HG03558 (cell line): ENCODE results near the gene NEDD8.
"Not testable (repeated sequence)": the region's sequence is repeated elsewhere in the genome, so short reads cannot be mapped to it uniquely, and the experiment has no call there.

Experiments used
- ATAC-seq: cut with Tn5 transposase; IDR thresholded peaks from one replicate; pipeline ENCODE4 v1.9.1; 2021; ENCODE audit warnings: moderate number of reproducible peaks; ENCODE audit not compliant: unreplicated experiment; ENCODE audit errors: extremely low read depth

The NEDD8 gene

DNA sequence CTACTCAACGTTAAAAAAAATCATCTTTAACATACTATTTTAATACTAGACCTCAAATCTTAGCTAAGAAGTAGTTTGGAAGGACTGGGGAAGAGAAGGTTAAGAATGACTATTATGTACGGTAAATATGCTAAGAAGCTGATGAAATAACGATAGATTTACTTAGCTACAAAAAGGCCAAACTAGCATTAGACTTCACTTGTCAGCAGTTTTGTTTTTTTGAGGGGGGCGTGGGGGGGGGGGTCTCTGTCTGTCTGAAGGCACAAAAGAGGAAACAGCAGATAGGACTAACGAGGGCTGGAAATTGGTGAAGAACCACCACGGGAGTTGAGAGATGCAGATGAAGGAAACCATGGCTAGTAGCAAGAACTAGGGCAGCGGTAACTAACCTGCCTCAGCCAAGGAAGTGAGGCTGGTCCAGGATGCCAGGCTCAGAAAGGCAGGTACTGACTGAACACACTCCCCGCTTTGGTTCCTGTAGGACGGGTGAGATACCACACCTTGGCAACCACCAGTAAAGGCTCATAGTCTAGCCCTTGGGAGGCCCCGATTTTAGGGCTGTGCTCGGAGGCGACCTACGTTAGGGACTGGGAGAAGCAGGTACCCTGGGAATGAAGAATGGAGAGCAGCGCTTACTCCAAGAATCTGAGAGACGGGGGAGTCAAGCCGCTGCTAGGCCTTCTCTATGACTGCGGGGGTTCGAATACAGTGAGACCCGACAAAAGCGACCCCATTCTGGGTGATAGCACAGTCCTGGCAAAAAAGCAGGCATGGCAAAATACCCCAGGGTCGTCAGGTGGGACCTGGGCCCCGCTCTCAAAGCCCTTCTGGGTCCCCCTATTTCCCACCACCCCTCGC, 675 bp downstream of the NEDD8 start:
- ATAC-seq = no peak

DNA sequence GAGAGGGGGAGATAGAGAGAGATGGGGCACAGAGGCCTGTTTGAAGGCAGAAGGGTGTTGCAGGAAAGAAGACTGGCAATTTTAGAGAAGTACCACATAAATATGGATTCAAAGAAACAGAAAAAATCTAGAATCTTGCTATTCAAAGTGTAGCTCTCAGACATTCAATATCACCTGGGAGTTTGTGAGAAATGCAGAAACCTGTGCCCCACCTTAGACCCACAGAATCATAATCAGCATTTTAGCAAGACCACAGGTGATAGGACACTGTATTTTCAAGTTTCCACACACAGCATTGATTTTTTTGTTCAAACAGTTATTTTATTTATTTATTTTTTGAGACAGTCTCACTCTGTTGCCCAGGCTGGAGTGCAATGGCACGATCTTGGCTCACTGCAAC, 3.3 kb downstream of the NEDD8 start:
- no peak for ATAC-seq

DNA sequence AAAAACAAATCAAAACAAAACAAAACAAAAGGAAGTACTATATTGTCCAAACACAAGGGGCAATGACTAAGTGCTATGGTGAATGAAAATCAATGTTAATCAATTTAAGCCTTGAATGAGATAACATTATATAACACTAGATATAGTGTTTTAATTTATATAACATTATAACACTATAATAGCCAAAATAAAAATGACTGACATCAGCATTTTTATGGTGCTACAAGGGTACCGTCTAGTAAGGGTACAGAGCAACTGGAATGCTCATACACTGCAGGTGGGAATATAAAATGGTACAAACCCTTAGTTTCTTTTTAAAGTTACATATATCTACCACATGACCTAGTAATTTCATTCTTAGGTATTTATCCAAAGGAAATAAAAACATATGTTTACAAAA, 5.7 kb downstream of the NEDD8 start:
- no peak for ATAC-seq

DNA sequence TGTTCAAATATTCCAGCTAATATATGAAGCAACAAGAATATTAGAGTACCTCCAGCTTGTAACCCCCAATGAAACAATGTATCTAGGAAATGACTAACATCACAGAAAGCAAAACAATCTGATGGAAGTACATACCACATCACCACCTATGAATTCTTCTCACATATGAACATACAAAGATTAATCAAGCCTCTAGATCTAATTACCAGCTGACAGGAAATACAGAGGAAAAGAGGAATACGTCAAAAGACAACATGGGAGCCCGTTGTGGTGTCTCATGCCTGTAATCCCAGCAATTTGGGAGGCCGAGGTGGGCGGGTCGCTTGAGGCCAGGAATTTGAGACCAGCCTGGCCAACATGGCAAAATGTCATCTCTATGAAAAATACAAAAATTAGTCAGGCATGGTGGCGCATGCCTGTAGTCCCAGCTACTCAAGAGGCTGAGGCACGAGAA, 7.5 kb downstream of the NEDD8 start:
- no peak for ATAC-seq

DNA sequence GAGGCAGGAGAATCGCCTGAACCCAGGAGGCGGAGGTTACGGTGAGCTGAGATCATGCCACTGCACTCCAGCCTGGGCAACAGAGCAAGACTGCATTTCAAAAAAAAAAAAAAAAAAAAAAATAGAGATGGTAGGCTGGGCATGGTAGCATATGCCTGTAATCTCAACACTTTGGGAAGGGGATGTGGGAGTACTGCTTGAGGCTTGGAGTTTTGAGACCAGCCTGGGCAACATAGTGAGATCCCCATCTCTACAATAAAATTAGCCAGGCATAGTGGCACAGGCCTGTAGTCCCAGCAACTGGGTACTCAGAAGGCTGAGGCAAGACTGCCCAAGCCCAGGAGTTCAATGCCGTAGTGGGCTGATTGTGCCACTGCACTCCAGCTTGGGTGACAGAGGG, 9.2 kb downstream of the NEDD8 start:
- not testable (repeated sequence) for ATAC-seq

DNA sequence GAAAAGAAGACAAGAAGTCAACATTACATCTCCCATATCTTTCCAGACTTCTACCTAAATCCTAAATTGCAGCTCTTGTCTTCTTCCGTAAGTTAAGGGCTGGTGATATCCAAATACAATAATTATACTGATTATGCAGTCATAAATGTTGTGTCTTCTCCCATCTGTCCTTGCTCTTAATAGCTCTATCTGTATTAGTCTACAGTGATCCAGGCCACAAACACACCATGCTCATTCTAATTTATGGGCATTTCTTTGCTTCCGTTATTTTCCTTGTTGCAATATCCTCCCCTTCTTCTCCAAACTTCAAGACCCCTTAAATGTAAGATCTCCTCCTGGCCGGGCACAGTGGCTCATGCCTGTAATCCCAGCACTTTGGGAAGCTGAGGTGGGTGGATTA, 12.6 kb downstream of the NEDD8 start:
- ATAC-seq = no peak

DNA sequence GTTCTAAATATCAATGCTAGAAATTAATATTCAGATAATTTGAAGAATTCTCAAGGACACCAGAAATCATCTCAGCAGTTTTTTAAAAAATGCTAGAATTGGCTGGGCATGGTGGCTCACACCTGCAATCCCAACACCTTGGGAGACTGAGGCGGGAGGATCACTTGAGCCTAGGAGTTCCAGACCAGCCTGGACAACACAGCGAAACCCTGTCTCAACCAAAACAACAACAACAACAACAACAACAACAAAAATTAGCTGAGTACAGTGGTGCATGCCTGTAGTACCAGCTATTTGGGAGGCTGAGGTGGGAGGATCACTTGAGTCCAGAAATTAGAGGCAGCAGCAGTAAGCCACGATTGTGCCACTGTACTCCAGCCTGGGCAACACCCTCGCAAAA, 13.1 kb downstream of the NEDD8 start:
- ATAC-seq = no peak

DNA sequence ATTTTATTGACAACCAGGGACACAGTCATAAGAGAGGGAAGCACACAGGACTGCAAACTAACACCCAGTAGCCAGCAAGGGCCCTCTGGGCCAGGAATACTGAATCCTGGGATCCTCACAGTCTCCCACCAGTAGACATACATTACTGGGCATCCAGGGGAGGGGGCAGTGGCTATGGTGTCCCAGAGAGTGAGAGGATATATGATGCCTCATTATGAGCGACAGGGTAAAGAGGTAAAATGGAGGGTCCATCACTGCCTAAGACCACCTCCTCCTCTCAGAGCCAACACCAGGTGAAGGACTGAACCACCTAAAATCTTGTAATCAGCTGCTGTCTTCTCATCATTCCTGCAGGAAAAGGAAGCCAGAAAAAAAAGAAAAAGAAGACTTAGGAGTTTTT, 15.3 kb downstream of the NEDD8 start:
- not testable (repeated sequence) for ATAC-seq

DNA sequence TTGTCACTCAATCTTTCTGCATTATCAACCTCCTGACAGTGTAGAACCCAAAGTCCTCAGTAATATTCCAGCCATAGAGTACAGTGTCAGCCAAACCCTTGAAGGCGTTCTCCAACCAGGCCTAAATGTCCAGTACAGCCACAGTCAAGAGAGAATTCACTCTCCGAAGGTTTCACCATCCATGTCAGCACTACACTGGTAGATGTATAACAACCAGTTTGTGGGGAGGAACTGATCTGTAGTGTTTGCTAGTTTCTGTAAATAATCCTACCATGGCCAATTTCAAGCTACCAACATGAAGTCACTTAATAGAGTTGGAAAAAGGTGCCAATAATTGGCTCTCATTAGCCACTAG, 15.8 kb downstream of the NEDD8 start:
- ATAC-seq = no peak

DNA sequence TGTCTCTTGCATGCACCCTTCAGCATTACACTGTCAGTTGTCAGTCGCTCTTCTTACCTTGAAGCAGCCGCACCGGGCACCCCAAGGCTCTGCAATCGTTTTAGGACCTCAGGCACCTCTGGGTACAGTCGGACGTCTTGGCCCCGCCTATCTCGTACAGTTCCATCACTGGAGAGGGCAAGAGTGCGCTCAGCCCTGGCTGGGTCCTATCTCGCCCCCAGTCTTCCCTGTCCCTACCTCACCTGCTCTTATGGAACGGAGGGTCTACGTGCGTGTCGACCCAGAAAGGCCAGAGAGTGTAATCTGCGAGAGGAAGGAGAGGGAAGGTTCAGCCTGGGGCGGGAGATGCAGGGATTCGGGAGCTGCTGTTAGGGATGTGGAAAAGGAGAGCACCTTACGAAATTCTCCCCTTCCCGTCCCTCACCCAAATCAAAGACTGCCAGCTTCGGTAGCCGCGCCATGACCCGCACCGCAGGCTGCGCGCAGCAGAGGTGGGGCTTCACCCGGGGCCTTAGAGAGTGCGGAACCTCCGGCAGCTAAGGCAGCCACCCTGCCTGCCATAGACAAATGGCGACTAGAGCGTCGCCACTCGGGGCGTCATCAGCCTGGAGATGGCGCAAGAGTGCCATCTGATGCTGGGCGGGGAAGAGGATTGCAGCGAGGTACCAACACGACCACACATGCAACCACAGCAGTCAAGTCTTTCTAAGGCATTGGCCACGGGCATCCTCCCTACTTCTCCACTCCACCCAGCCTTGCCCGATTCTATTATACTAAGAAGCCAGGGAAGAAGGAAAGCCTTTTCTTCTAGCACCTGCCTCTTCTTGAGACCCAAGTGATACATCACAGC, 16.4 kb downstream of the NEDD8 start, which contains the start of gene MDP1:
Gene MDP1 (minus strand): TSS at position 572 of the 850 bp plus-strand sequence. CDS start 111 bp downstream, at position 461.
- ATAC-seq = peak; percentile 44

DNA sequence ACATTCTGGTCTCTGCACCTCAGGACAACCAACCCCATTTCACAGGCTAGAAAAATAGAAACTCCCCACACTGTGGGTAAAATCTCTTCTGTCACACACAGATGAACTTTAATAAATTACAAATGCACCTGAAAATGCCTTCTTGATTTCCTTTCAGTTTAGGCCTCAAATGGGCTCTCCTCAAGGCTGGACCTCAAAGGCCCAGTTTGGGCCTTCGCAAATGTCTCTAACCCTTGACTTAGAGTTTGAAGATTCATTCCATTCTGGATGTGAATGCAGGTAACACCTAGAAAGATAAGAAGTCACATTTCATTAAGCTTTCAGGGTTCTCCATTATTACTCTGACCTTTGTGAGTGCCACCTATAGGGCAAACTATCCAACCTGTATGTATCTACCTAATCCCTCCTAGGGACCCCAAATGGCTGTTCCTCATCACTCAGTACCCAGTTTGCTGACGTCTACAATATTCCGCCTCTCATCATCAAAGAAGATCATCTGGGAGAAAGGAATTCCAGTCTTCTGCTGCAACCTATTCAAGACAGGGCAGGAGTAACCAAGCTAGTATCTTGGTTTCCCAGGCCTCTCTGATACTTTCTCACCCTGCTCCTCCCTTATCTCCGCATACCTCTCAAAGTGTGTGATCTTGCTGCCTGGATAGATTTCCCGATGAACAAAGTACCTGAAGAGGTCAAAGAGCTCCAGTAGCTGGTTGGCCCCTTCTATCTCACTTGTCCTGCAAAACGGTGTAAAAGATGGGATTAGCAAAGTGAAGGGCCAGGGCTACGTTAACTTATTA, 18.1 kb downstream of the NEDD8 start:
- ATAC-seq = no peak

DNA sequence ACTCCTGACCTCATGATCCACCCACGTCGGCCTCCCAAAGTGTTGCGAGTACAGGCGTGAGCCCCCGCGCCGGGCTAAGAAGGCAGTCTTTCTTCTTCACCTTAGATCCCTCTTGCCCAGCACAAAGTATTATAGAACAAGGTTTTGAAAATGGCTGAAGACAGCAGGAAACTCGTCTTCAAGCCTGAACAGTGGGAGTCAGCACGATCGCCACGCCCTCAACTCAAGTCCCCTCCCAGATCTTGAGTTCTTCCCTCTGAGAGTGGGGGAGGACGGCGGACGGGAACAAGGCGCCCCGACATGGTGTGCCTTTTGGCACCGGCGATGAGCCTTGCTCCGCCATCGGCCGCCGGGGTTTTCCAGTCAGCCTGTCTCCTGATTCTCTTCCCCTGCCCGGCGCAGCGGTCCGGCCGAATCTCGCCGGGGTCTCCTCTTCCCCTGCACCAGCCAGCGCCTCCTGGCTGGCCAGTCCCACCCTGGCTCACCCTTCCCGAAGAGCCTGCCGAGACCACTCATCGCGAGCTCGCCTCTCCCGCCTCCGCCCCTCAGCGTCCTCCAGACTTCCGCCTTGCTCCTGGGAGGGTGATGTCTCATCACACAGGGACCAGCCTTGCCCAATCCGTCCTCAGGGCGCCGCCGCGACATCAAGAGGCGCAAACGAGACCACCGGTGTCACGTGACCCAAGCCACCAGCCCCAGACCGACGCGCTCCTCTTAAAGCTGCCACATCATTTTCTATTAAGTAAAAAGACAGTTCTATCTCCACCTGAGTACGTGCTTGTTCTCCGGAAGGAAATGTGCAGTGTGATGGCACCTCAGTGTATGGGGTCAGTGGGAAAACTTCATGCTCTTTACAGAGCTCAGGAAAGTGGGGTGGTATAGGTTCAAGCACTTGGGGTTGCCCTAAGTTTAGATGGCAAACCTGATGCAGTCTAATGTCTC, 19.0 kb downstream of the NEDD8 start, which contains the start of gene CHMP4A:
Gene CHMP4A (minus strand): TSS at position 565 of the 942 bp plus-strand sequence. CDS start 49 bp downstream, at position 516.
- ATAC-seq = peak; percentile 46

DNA sequence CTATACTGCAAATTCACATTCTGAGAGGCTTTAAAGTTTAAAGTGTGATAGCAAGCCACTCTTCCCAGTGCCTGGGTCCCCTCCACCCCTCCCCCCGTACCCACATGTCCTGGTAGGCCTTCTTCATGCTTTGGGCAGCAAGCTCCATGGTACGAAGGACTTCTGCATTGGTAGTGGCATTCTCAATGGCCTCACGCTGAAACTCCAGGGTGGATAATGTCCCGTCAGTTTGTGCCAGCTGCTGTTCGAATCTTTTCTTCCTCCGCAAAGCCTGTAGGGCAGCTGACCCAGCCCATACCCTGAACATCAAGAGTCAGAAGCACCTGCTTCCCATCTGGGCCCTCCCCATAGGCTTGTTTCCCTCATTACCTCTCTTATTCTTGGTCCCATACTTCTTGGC, 20.9 kb downstream of the NEDD8 start:
- no peak for ATAC-seq

DNA sequence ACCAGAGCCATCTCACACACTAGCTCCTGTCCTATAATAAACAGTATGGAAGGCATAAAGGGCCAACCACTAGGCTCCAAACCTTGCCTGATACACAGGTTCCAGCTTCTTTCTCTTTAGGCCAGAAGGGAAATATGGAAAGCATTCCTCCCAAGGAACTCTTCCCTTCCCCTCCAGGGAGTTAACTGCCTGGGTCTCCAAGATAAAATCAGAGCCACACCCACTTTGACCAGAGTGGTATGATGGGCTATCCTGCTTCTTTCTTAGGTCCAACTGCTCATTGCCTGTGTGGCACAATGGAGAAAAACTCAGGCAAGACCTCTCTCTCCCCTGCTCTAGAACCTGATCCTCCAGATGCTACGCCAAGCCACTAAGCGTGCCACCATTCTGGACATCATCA, 24.5 kb downstream of the NEDD8 start:
- ATAC-seq = no peak

DNA sequence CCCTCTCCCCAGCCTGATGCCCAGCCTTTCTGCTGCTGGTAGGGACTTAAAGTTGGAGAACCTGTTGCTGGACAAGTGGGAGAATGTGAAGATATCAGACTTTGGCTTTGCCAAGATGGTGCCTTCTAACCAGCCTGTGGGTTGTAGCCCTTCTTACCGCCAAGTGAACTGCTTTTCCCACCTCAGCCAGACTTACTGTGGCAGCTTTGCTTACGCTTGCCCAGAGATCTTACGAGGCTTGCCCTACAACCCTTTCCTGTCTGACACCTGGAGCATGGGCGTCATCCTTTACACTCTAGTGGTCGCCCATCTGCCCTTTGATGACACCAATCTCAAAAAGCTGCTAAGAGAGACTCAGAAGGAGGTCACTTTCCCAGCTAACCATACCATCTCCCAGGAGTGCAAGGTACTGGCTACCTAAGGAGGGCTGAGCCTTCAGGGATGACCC, 25.0 kb downstream of the NEDD8 start:
- ATAC-seq = no peak

DNA sequence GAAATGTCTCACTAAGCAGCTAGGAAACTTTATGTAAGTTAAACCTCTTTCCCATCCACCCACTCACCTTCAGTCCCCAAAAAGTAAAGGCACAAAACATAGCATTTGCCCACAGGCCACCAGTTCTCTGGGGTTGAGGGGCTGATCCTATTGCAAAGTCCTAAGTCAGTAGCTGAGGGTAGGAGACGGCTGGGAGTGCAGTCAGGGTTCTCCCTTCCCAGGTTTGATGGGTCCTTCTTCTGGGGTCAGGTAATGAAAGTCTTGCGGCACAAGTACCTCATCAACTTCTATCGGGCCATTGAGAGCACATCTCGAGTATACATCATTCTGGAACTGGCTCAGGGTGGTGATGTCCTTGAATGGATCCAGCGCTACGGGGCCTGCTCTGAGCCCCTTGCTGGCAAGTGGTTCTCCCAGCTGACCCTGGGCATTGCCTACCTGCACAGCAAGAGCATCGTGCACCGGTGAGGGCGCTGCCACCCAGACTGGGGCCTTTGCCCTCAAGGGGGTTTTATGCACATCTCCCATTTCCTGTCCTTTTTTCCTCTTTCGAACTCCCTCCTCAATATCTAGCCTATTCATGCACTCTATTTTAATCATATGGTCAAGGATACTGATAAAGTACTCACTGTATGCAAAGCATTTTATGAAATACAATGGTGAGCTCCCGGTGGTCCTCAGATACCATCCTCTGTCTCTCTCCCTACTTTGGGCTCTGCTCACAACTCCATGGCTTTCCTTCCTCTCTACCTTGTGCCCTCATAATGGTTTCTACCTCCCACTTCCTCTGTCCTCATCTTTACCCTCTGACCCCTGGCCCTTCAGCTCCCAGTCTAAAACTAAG, 25.7 kb downstream of the NEDD8 start:
- no peak for ATAC-seq

DNA sequence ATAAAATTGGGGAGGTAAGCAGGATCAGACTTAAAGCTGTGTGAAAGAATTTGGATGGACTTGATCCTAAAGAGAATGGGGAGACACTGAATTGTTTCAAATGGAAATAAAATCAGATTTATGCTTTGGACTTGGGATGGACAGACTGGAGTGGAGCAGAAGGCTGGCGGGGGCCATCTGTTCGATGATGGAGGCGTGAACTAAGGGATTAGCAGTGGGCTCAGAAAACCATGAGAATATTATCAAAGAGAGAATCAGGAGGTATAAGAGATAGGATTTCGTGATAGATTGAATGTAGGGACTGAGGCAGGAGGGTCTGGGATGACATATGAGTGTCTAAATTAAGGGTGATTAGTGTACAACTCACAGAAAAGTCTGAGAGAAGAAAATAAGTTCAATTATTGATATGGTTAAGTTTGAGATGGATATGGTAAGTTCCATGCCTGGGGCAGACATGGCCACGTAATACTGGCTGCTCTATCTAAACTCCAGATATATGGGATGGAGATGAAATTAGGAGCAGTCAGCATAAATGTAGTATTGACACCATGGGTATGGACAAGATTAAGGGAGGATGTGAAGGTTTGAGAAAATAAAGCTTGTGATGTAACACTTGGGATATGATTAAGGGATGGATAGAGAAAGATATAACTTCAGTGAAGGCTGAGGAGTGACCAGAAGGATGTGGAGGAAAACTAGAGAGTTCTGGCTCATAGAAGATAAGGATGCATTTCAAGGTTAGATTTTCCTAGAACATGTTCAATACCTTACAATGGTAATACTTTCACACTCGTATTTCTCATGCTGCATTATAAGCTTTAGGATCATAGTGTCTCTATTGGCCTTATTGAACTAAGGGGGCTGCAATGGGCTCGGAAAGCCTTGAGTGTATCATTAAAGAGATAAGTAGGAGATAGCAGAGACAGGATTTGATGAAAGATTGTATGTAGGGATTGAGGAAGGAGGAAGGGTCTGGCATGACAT, 27.7 kb downstream of the NEDD8 start:
- ATAC-seq = no peak
